Ovary (tissue), 3 donors: Measurements from ENCODE around the gene ZMYND15.

Experiments used
- CTCF ChIP-seq, 3 donors: fragments of 450-650 bp in 2 of 3; fragments of 200-600 bp in 1 of 3; IDR thresholded peaks; one replicate each; pipeline versions ENCODE4 v1.5.1 to v1.8.0; 2016 to 2022; ENCODE audit warnings: antibody characterized with exemption in 3 of 3, mild to moderate bottlenecking in 1 of 3
- EP300 ChIP-seq: sonication (generic); formaldehyde crosslinking; IDR thresholded peaks from one replicate; pipeline ENCODE4 v1.6.1; 2017; ENCODE audit warnings: antibody characterized with exemption
- donor health status: DM: no; HTN: no; CAD: no.

GRCh38 chr17:4795168-4795567, 55.5 kb downstream of the ZMYND15 start:
- TF ChIP-seq EP300 (no peak), CTCF (IDR thresholded peaks at IDR 0.05) (no peak)
